Stimulated activated CD4-positive, alpha-beta T cell treated with anti-CD3 and anti-CD28 coated beads, Interleukin-1b, Interleukin-23, amount 100 ng/mL, for 48 hours (primary cell): Measurements from ENCODE around the gene RPIA.
"Not testable (repeated sequence)": the region's sequence is repeated elsewhere in the genome, so short reads cannot be mapped to it uniquely, and the experiment has no call there.

Source experiments
- DNase-seq: peaks from one replicate; pipeline ENCODE4 v3.0.0-alpha.2; 2020

Gene RPIA

DNA sequence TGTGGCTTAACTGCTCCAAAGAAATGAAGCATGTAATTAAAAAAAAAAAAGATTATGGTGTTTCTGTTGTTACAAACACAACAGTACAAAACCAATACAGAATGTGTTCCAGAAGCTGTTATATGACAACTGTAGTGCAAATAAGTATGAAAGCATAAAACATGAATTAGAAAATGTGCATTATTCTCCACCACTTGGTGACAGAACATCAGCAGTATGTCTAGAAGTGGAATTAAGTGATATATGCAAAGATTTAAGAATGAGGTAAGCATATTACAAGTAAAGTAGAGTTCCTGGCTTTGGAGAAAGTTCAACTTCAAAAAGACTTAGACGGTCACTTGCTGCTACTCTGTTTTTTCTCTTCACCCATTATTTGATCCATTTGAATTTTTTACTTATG, 105.0 kb downstream of the RPIA start:
- DNase-seq, result not testable (repeated sequence)

DNA sequence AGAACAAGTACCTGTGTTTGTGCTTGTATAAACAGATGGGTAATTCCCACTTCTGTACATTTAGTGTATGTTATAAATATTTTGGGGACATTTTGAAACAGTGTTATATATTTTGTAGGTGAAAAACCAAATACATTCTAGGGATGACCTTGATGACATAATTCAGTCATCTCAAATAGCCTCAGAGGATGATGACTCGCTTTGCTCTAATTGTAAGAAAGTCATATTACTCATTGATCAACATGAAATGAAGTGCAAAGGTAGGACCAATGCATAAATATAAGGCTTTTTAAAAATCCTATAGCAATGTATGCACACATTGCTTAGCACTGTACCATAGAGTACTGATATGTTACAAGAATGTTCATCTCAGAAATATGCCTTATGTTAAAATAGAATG, 105.7 kb downstream of the RPIA start:
- not testable (repeated sequence) for DNase-seq
